ENCODE data around the gene HSBP1.

Gene HSBP1

GRCh38 chr16:83807710-83808572 lies at the start of gene HSBP1:
Gene HSBP1, plus strand, starts transcription at chr16:83807978. Its CDS starts 99 bp downstream, at chr16:83808077.
- H3K27me3 ChIP-seq (ENCODE audit: control insufficient read depth in 1 of 2, insufficient read depth in 2 of 2, low read length in 2 of 2) = no peaks in the 10 kb centered on the region
- peaks cover 2 to 4% of the 10 kb centered on the region in 2 donors for H3K36me3 ChIP-seq (ENCODE audit: control insufficient read depth in 2 of 2, insufficient read depth in 2 of 2, low read length in 2 of 2)
- H3K4me1 ChIP-seq (ENCODE audit: control insufficient read depth, insufficient read depth, low read length) = peaks cover 13% of the 10 kb centered on the region
- H3K9me3 ChIP-seq (ENCODE audit: control insufficient read depth in 2 of 2, low read length in 2 of 2) = no peaks in the 10 kb centered on the region
- H3K27ac ChIP-seq (ENCODE audit: low read length) = peak within 1 kb of the TSS; percentile 41
- peak within 1 kb of the TSS; percentile 87 to 95 for H3K4me3 ChIP-seq (ENCODE audit: low read length in 2 of 2)
- peak within 1 kb of the TSS; percentile 86 to 88 for H3K9ac ChIP-seq (ENCODE audit: low read length in 2 of 2)

- no peaks in the 10 kb centered on the region for H3K9me3 ChIP-seq (ENCODE audit: control insufficient read depth in 2 of 2, low read length in 2 of 2)
- no peak overlapping the region for H3K27ac ChIP-seq (ENCODE audit: low read length)
- no peaks in the 10 kb centered on the region for H3K4me1 ChIP-seq (ENCODE audit: control insufficient read depth, insufficient read depth, low read length)
- H3K27me3 ChIP-seq (ENCODE audit: control insufficient read depth in 1 of 2, insufficient read depth in 2 of 2, low read length in 2 of 2) = no peaks in the 10 kb centered on the region
- H3K36me3 ChIP-seq (ENCODE audit: control insufficient read depth in 2 of 2, insufficient read depth in 2 of 2, low read length in 2 of 2) = no peaks in the 10 kb centered on the region
- H3K9ac ChIP-seq (ENCODE audit: low read length in 2 of 2) = no peak overlapping the region
- no peak overlapping the region for H3K4me3 ChIP-seq (ENCODE audit: low read length in 2 of 2)
Measured at GRCh38 chr16:83762141-83762991, 45.4 kb upstream of the HSBP1 start.

GRCh38 chr16:83762992-83763358 lies 44.8 kb upstream of the HSBP1 start:
- Histone ChIP-seq H3K4me3 (ENCODE audit: low read length in 2 of 2) (no peak overlapping the region), H3K27me3 (ENCODE audit: control insufficient read depth in 1 of 2, insufficient read depth in 2 of 2, low read length in 2 of 2) (no peaks in the 10 kb centered on the region), H3K9ac (ENCODE audit: low read length in 2 of 2) (no peak overlapping the region), H3K27ac (ENCODE audit: low read length) (no peak overlapping the region), H3K36me3 (ENCODE audit: control insufficient read depth in 2 of 2, insufficient read depth in 2 of 2, low read length in 2 of 2) (no peaks in the 10 kb centered on the region), H3K9me3 (ENCODE audit: control insufficient read depth in 2 of 2, low read length in 2 of 2) (no peaks in the 10 kb centered on the region), H3K4me1 (ENCODE audit: control insufficient read depth, insufficient read depth, low read length) (no peaks in the 10 kb centered on the region)

GRCh38 chr16:83768986-83769385 lies 38.8 kb upstream of the HSBP1 start:
- no peaks in the 10 kb centered on the region for H3K4me1 ChIP-seq (ENCODE audit: control insufficient read depth, insufficient read depth, low read length)
- H3K36me3 ChIP-seq (ENCODE audit: control insufficient read depth in 2 of 2, insufficient read depth in 2 of 2, low read length in 2 of 2) = no peaks in the 10 kb centered on the region
- H3K9me3 ChIP-seq (ENCODE audit: control insufficient read depth in 2 of 2, low read length in 2 of 2) = no peaks in the 10 kb centered on the region
- no peak overlapping the region for H3K9ac ChIP-seq (ENCODE audit: low read length in 2 of 2)
- H3K27ac ChIP-seq (ENCODE audit: low read length) = no peak overlapping the region
- no peak overlapping the region for H3K4me3 ChIP-seq (ENCODE audit: low read length in 2 of 2)
- no peaks in the 10 kb centered on the region for H3K27me3 ChIP-seq (ENCODE audit: control insufficient read depth in 1 of 2, insufficient read depth in 2 of 2, low read length in 2 of 2)

- no peaks in the 10 kb centered on the region for H3K9me3 ChIP-seq (ENCODE audit: control insufficient read depth in 2 of 2, low read length in 2 of 2)
- H3K9ac ChIP-seq (ENCODE audit: low read length in 2 of 2) = no peak overlapping the region
- no peak overlapping the region for H3K27ac ChIP-seq (ENCODE audit: low read length)
- no peaks in the 10 kb centered on the region for H3K4me1 ChIP-seq (ENCODE audit: control insufficient read depth, insufficient read depth, low read length)
- no peaks in the 10 kb centered on the region for H3K36me3 ChIP-seq (ENCODE audit: control insufficient read depth in 2 of 2, insufficient read depth in 2 of 2, low read length in 2 of 2)
- no peaks in the 10 kb centered on the region for H3K27me3 ChIP-seq (ENCODE audit: control insufficient read depth in 1 of 2, insufficient read depth in 2 of 2, low read length in 2 of 2)
- no peak overlapping the region for H3K4me3 ChIP-seq (ENCODE audit: low read length in 2 of 2)
Measured at GRCh38 chr16:83769397-83770008, 38.3 kb upstream of the HSBP1 start.

- no peak overlapping the region for H3K27ac ChIP-seq (ENCODE audit: low read length)
- H3K4me1 ChIP-seq (ENCODE audit: control insufficient read depth, insufficient read depth, low read length) = no peaks in the 10 kb centered on the region
- H3K36me3 ChIP-seq (ENCODE audit: control insufficient read depth in 2 of 2, insufficient read depth in 2 of 2, low read length in 2 of 2) = no peaks in the 10 kb centered on the region
- no peak overlapping the region for H3K9ac ChIP-seq (ENCODE audit: low read length in 2 of 2)
- H3K27me3 ChIP-seq (ENCODE audit: control insufficient read depth in 1 of 2, insufficient read depth in 2 of 2, low read length in 2 of 2) = no peaks in the 10 kb centered on the region
- H3K4me3 ChIP-seq (ENCODE audit: low read length in 2 of 2) = no peak overlapping the region
- no peaks in the 10 kb centered on the region for H3K9me3 ChIP-seq (ENCODE audit: control insufficient read depth in 2 of 2, low read length in 2 of 2)
Measured at GRCh38 chr16:83771306-83771942, 36.4 kb upstream of the HSBP1 start.

GRCh38 chr16:83772806-83773205 lies 35.0 kb upstream of the HSBP1 start:
- H3K4me1 ChIP-seq (ENCODE audit: control insufficient read depth, insufficient read depth, low read length) = no peaks in the 10 kb centered on the region
- no peaks in the 10 kb centered on the region for H3K9me3 ChIP-seq (ENCODE audit: control insufficient read depth in 2 of 2, low read length in 2 of 2)
- H3K27ac ChIP-seq (ENCODE audit: low read length) = no peak overlapping the region
- H3K9ac ChIP-seq (ENCODE audit: low read length in 2 of 2) = no peak overlapping the region
- H3K4me3 ChIP-seq (ENCODE audit: low read length in 2 of 2) = no peak overlapping the region
- no peaks in the 10 kb centered on the region for H3K36me3 ChIP-seq (ENCODE audit: control insufficient read depth in 2 of 2, insufficient read depth in 2 of 2, low read length in 2 of 2)
- H3K27me3 ChIP-seq (ENCODE audit: control insufficient read depth in 1 of 2, insufficient read depth in 2 of 2, low read length in 2 of 2) = no peaks in the 10 kb centered on the region

- Histone ChIP-seq H3K4me3 (ENCODE audit: low read length in 2 of 2) (no peak overlapping the region), H3K36me3 (ENCODE audit: control insufficient read depth in 2 of 2, insufficient read depth in 2 of 2, low read length in 2 of 2) (no peaks in the 10 kb centered on the region), H3K27ac (ENCODE audit: low read length) (no peak overlapping the region), H3K9ac (ENCODE audit: low read length in 2 of 2) (no peak overlapping the region), H3K4me1 (ENCODE audit: control insufficient read depth, insufficient read depth, low read length) (no peaks in the 10 kb centered on the region), H3K9me3 (ENCODE audit: control insufficient read depth in 2 of 2, low read length in 2 of 2) (no peaks in the 10 kb centered on the region), H3K27me3 (ENCODE audit: control insufficient read depth in 1 of 2, insufficient read depth in 2 of 2, low read length in 2 of 2) (no peaks in the 10 kb centered on the region)
Measured at GRCh38 chr16:83774066-83774465, 33.7 kb upstream of the HSBP1 start.

- no peaks in the 10 kb centered on the region for H3K9me3 ChIP-seq (ENCODE audit: control insufficient read depth in 2 of 2, low read length in 2 of 2)
- no peak overlapping the region for H3K9ac ChIP-seq (ENCODE audit: low read length in 2 of 2)
- no peaks in the 10 kb centered on the region for H3K4me1 ChIP-seq (ENCODE audit: control insufficient read depth, insufficient read depth, low read length)
- H3K36me3 ChIP-seq (ENCODE audit: control insufficient read depth in 2 of 2, insufficient read depth in 2 of 2, low read length in 2 of 2) = no peaks in the 10 kb centered on the region
- no peaks in the 10 kb centered on the region for H3K27me3 ChIP-seq (ENCODE audit: control insufficient read depth in 1 of 2, insufficient read depth in 2 of 2, low read length in 2 of 2)
- H3K4me3 ChIP-seq (ENCODE audit: low read length in 2 of 2) = no peak overlapping the region
- no peak overlapping the region for H3K27ac ChIP-seq (ENCODE audit: low read length)
Measured at GRCh38 chr16:83776944-83777343, 30.8 kb upstream of the HSBP1 start.

- H3K36me3 ChIP-seq (ENCODE audit: control insufficient read depth in 2 of 2, insufficient read depth in 2 of 2, low read length in 2 of 2) = no peaks in the 10 kb centered on the region
- H3K9me3 ChIP-seq (ENCODE audit: control insufficient read depth in 2 of 2, low read length in 2 of 2) = no peaks in the 10 kb centered on the region
- H3K9ac ChIP-seq (ENCODE audit: low read length in 2 of 2) = no peak overlapping the region
- H3K27ac ChIP-seq (ENCODE audit: low read length) = no peak overlapping the region
- no peaks in the 10 kb centered on the region for H3K4me1 ChIP-seq (ENCODE audit: control insufficient read depth, insufficient read depth, low read length)
- no peak overlapping the region for H3K4me3 ChIP-seq (ENCODE audit: low read length in 2 of 2)
- H3K27me3 ChIP-seq (ENCODE audit: control insufficient read depth in 1 of 2, insufficient read depth in 2 of 2, low read length in 2 of 2) = no peaks in the 10 kb centered on the region
Measured at GRCh38 chr16:83779886-83780285, 27.9 kb upstream of the HSBP1 start.
